SW 1271 (cell line): ENCODE results near the gene ATP6V0E1.

ENCODE experiments used
- DNase-seq, 2 experiments: peaks; one replicate each; lab custom pipeline; 2025; lab: John Stamatoyannopoulos, UW

ATP6V0E1 gene

DNA sequence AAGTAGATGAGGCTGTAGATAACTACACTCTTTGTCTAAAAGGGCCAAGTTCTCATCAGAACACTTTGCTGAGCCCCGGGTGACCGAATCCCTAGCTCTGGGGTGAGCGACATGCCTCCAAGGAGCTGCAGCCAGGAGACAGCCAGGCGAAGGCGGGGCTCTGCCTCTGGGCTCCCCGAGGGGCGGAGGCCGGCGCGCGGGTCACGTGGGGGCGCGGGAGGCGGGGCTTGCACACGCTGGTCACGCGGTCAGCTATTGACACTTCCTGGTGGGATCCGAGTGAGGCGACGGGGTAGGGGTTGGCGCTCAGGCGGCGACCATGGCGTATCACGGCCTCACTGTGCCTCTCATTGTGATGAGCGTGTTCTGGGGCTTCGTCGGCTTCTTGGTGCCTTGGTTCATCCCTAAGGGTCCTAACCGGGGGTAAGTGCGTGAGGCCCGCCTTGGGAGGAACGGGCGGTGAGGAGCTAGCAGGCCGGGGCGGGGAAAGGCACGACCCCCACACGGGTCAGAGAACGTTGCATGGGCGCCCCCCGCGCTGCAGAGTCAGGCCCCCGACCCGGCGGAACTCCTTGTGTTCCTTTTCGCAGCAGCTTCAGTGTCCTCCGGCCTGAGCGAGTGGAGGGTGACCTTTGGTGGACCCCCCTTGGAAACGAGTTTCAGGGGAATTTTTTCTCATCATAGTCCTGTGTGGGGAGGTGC, at the start of gene ATP6V0E1:
Gene ATP6V0E1, plus strand, starts transcription at position 230 of the 702 bp plus-strand sequence. Its CDS starts 90 bp downstream, at position 320.
- DNase-seq = peak; percentile 83 to 92

DNA sequence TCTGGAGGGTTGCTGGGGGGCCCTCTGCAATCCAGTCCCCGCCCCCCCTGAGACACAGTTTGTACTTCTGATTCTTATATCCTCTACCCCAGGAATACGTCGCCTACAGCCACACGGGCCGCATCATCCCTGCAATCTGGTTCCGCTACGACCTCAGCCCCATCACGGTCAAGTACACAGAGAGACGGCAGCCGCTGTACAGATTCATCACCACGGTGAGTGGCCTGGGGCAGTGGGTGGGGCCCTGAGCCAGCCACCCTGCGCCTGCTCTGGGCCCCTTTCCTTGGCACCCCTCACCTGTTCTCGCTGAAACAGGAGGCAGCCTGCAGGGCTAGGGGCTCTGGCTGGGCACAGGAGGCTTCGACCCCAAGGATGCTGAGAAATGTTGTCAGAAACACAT, 48.5 kb upstream of the ATP6V0E1 start:
- DNase-seq = no peak

DNA sequence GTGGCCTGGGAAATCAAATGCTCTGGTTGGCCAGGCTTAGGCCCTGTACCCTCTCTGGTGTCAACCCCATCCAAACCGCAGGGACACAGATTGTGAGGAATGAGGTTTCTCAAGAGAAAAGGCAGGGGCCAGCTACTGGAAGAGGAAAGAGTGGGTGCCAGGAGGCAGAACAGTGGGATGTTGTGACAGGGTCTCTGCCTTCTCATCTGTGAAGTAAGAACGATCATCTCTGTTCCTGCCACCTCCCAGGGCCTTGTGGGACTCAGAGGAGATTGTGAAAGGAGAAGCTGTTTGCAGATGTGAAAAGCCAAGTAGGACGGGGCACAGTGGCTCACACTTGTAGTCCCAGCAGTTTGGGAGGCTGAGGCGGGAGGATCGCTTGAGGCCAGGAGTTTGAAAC, 47.2 kb upstream of the ATP6V0E1 start:
- DNase-seq = no peak

DNA sequence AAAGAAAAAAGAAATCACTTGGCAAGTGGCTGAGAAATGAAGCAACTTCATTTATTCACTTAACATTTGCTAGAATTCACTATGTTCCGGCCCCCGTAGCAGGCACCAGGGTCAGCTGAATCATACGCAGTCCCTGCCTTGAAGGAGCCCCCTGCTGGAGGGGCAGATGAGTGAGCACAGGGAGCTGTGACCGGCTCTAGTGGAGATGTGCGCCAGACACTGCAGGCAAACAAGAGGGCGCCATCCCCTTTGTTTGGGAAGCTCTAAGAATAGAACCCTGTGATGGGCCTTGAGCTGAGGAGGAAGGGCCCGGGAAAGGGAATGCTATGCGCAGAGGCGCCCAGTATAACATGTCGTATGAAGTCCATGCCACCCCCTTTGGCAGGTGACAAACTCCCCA, 44.5 kb upstream of the ATP6V0E1 start:
- peak; percentile 25 to 28 for DNase-seq

DNA sequence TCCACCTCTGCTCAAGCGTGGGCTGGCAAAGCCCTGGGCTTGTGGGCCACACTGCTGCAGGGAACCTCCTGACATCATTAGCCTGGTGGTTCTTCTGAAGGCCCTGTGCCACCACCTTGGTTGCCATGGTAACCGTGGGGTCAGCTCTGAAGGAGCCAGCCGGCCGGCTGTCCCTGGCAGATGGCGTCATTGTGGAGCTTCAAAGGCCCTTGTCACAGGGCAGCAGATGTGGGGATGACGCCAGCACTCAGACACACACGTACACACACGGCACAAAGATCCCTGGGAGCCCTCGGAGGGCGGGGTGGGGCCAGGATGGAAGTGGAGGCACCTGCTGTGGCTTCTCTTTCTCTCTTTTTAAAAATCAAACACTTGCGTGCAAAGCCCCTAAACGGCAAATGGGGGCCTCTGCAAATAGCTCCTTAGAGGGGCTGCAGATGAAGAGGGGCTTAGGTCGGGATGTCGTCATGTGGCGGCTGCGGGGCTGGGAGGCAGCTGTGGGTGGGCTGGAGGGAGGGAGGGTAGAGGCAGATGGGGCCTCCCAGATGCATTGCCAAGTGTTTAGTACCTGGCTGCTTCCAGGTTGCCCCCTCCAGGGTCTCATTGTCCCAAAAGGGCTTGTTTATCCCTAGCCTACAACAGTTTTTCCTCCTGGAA, 43.8 kb upstream of the ATP6V0E1 start:
- DNase-seq = no peak

DNA sequence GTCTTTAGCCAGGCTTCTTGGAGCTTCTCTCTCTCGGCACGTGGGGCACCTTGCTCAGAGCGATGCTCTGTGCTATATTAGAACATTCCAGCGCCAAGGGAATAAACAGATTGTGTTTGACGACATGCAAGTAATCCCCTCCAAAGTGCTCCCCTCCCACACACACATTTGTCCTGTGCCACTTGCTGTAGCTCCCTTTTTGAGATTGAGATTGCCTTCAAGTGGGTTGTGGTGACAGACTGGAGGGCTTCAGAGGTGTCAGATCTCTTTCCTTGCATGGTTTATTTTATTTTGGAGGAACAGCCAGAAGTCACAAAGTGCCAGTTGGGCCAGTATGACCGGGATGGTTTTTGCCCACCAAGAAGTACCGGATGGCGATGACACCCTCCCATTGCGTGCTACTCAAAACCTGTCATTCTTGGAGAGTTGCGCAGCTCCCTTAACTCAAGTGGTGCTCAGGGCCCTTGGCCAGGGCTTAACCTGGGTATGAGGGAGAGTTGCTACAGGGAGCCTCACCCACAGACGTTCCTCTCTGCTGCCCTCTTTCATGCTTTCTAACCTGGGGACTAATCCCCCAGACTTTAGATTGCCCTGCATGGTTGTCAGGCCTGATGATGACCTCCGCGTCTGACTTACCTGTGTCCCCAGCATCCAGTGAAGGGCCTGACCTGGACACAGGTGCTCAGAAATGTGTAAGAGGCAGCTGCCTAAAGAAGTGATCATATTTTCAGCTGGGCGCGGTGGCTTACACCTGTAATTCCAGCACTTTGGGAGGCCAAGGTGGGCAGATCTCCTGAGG, 43.1 kb upstream of the ATP6V0E1 start:
- DNase-seq = no peak

DNA sequence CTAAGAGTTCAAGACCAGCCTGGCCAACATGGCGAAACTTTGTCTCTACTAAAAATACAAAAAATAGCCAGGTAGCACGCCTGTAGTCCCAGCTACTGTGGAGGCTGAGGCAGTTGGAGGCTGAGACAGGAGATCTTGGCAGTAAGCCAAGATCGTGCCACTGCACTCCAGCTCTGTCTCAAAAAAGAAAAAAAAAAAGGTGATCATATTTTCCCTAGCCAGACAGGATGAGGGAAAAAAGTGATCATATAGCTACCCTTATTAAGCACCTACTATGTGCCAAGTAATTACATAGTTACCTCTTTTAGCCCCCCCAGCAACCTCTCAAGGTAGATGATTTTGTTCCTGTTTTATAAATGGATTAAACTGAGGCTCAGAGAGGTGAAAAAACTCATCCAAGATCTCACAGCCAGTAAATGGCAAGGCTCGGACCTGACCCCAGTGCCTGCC, 42.5 kb upstream of the ATP6V0E1 start:
- DNase-seq = no peak

DNA sequence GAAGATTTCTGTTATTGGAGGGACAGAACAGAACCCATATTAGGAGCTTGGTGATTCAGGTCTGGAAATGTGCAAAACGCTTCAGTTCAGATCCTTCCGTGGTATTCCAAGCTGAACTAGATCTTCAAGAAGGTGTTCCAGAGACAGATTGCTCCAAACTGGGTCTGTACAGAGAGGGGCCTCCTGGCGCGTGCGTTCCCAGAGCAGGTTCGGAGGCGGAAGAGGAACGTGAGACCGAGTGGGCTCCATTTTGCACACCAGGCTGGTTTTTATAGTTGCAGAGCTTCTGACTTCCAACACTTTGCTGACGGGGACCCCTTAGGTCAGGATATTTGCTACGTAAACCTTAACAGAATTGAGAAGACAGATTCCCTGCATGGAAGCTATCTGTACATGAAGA, 41.0 kb upstream of the ATP6V0E1 start:
- no peak for DNase-seq

DNA sequence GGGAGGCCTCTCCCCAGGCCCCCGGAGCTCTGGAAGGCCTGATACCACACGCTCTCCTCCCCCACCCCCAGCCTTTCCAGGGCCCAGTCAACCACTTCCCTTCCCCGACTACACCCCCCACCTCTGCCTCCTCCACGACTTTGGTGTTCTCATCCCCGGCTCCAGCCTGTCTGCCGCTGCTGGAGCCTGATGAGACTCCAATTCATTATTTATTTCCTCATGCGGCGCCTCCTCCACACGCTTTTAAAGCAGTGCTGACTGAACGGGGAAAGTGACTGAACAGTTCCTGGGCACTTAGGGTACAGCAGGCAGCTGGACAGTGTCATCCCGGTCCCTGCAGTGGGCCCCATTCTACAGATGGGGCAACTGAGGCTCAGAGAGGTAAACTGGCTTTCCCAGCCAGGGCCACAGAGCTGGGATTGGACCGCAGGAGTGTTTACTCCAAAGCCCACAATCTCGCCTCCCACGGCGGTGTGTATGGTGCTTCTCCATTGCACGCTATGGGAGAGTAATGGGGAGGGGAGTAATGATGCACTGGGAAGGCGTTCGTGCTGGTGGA, 40.2 kb upstream of the ATP6V0E1 start:
- DNase-seq = no peak

DNA sequence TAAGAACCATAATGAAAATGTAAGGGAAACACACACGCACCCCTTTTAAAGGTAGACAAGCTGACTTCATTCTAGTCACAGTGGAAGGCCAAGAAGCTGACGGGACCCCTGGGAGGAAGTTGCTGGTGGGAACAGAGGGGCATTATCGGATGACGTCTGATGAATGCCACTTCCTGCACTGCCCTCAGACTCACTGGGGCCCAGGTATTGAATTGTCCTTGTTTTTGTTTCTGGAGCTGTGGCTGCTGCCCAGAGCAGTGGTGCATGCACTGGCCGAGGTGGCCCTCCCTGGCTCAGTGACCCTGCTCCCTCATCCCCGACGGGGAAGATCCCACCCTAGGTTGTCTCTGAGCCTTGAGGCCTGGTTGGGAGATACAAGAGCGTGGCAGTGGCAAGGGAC, 39.7 kb upstream of the ATP6V0E1 start:
- DNase-seq = no peak

DNA sequence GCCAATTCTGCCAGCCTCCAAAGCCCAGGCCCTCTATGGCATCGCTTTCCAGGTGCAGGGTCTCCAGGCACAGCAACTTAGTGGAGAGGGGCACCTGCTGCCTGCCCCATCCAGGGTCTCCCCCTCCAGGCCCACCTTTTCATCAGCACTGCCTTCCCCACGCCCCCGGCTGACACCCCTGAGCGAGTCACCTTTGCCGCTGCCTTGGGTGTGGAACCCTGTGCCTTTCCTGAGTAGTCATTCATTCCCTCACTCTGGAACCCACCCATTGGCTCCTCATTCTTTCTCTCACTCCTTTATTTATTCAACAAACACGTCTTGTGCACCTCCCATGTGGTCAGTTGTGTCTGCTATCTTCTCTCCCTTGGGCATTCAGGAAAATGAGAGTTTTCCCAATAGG, 38.8 kb upstream of the ATP6V0E1 start:
- no peak for DNase-seq

DNA sequence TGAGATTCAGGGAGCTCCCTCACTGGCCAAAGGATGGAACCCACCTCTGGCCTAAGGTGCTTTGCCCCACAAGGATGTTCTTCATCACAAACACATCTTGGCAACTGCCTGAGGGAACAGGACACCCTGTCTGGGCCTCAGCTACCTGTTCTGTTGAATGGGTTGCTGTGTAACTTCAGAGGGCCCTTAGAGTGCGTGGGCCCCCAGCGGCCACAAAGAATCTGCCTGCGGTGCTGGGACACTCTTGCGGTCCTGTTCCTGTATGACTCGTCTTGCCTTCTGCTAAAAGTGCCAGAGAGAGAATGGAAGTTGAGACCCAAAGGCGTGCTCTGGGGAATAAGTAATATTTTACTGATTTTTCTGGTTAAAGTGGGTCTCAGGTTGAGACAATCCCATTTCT, 38.4 kb upstream of the ATP6V0E1 start:
- no peak for DNase-seq

DNA sequence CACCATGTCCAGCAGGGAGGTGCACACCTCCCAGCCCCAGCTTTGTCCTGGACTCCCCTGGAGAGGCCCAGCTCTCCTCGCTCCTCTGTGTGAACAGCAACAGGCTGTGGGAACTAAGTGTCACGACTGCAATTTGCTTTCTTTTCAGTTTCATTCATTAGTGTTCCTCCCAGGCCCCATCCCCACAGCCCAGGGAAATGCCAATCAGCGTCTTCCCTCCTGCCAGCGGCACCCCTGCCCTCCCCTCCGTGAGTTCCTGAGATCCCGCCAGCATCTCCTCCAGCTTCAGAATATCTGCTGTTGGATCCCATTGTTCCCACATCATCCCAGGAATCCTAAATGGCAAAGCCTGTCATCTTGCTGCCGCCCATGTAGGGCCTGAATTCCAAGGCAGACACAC, 37.4 kb upstream of the ATP6V0E1 start:
- DNase-seq = no peak

DNA sequence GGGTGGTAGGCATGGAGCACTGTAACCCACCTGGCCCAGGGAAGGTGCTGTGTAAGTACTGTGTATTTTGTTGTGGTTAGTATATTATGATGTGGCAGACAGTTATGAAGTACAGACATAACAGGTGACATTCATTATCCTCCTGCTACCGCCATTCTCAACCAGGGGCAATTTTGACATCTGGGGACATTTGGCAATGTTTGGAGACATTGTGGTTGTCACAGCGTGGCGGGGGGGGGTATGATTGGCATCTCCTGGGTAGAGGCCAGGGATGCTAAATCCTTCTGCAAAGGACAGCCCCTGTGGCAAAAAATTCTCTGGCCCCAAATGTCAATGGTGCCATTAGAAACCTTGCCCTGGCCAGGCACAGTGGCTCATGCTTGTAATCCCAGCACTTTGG, 34.1 kb upstream of the ATP6V0E1 start:
- no peak for DNase-seq

DNA sequence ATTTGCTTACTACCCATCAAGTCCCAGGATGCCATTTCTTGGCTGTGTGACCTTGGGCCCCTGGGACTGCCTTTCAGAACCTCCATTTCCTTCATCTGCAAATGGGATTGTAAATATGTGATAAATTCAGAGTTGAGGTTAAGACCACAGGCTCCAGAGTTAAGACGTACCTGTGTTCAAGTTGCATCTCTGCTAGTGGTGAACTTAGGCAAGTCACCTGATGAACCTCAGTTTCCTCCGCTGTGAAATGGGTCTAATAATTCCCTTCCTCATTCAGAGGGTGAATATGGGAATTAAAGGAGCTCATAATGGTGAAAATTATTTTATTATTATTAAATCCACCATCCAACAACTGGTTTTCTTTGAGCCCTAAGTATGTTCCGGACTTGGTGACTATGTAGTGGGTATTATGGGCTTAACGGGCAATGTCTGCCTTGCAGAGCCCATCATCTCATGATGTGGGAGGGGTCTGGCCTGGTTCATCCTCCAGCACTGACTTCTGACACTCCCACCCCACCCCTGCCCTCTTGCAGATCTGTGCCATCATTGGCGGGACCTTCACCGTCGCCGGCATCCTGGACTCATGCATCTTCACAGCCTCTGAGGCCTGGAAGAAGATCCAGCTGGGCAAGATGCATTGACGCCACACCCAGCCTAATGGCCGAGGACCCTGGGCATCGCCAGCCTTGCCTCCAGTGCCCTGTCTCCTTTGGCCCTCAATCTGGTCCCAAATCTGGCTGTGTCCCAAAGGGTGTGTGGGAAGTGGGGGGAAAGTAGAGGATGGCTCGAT, 33.2 kb upstream of the ATP6V0E1 start:
- DNase-seq = no peak

DNA sequence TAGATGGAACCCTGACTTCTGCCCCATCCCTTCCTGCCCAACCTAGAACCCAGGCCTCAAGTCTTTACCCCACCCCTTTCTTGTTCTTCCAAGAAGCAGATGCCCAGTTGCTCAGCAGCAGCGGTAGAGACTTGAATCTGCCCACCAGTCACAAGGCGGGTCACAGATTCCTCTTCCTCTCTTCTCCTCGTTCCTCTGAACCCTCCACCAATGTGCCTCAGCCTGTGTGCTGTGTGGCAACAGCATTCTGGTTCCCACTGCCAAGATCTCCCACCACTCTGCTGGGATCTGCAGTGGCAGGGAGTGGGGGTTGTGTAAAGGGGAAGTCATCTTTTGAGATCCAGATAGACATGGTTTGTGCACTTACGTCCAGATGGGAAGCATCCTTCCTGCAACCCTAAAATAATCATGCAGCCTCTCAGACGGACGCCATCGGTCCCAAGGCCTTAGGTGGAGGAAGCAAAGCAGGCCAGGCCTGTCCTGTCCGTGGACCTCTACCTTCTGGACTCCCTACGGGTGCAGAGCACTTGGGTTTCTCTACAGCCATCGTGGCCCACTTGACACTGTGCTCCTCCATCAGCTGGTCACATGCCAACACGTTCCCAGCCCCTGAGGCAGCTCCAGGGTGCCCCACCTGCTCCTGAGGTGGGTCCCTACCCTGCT, 32.1 kb upstream of the ATP6V0E1 start:
- DNase-seq = no peak

DNA sequence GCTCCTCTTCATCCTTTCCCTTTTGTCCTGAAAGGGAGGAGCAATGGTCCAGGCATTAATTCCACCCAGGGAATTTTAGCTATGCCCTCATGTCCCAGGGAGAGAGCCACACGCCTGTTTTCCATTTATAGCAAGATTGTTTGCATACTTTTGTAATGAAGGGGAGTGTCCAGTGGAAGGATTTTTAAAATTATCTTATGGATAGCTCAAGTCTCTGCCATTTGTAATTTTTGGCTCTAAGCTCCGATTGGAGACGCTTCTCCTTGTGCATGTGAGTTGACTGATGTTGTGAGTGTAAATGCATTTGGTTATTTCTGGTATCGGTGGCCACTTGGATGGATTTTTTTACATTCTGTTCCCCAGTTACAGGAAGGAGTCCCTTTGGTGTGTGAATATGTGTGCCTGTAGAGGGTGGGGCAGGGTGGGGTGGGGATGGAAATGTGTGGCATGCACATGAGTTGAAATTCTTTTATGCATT, 31.5 kb upstream of the ATP6V0E1 start:
- DNase-seq = peak; percentile 17 to 26

DNA sequence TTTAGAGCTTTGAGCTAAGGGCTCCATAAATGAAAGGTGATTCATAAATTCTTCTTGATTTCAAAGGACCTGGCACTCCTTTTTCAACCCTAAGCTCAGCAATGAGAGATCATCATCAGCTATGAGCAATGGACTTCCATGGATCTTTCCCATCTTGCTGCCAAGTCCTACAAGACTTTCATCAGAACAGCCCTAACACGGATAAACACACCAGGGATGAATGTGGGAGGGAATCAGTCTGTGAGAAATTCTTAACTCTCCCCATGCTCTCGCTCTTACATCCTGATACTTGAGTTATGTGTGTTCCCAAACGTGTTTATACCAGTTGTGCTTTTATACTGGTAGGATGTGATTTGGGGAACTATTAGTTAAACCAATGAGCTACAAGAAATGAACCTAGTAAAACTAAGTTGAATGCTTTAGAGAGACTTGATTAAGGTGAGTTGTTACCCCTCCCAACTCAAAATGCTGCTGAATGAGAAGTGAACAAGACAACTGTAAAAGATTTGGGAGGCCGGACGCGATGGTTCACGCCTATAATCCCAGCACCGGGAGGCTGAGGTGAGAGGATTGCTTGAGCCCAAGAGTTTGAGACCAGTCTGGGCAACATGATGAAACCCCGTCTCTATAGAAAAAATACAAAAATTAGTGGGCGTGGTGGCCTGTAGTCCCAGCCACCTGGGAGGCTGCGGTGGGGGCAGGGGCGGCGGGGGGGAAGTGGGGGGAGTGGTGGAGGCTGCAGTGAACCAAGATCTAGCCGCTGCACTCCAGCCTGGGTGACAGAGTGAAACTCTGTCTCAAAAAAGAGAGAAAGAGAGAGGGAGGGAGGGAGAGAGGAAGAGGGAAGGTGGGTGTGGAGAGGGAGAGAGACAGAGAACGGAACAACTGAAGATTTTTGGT, 29.5 kb upstream of the ATP6V0E1 start:
- peak in 1 of 2 experiments; percentile 19 for DNase-seq

DNA sequence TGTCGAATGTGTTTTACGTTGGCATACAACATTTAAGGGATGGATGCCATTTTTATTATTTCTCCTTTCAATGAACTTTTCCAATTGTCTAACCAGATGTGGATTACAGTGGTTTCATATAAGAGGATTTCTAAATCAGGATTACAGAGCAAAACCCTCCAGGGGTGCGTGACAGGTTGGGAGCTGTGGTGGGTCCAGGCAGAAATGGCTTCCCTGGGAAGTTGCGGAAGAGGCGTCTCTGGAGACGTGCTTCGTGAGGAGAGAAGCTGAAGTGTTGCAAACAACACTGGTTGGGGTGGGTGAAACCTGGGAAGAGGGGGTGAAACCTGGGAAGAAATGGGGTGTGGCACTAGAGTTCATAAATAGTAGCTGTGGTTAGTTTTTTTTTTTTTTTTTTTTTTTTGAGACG, 28.8 kb upstream of the ATP6V0E1 start:
- DNase-seq = no peak

DNA sequence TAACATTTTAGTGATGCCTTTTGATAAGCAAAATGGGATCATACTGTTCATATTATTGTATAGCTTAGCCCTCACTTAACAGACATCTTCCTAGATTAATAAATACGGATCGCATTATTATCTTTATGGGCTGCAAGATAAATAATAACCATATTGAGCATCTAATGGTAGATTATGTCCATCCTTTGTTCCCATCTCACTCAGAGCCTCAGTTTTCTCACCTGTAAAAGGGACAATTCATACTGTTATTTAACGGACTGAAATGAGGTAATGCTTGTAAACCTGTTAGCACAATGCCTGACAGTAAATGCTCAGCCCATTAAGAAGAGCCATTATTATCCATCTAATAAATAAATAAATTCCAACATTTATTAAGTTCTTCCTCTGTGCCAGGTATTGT, 27.3 kb upstream of the ATP6V0E1 start:
- DNase-seq = no peak
